HUES6 (cell line): ENCODE results near the gene SLC26A1.

Source experiments
- H3K27ac ChIP-seq: 2 replicates; pipeline ENCODE4 v1.7.0; 2013; ENCODE audit warnings: low read depth, mild to moderate bottlenecking, low read length, inconsistent platforms
- H3K27me3 ChIP-seq: 2 replicates; pipeline ENCODE4 v1.6.1; 2013; ENCODE audit warnings: low read length; ENCODE audit not compliant: control insufficient read depth, insufficient read depth
- H3K36me3 ChIP-seq: 2 replicates; pipeline ENCODE4 v1.6.1; 2013; ENCODE audit warnings: low read length; ENCODE audit not compliant: control insufficient read depth, insufficient read depth
- H3K4me1 ChIP-seq: 2 replicates; pipeline ENCODE4 v1.6.1; 2013; ENCODE audit warnings: low read length; ENCODE audit not compliant: control insufficient read depth, insufficient read depth
- H3K4me3 ChIP-seq: 2 replicates; pipeline ENCODE4 v1.5.1; 2013; ENCODE audit warnings: low read depth, low read length
- H3K9ac ChIP-seq: one replicate; pipeline ENCODE4 v1.6.1; 2013; ENCODE audit warnings: mild to moderate bottlenecking, low read length
- H3K9me3 ChIP-seq: 2 replicates; pipeline ENCODE4 v1.6.1; 2013; ENCODE audit warnings: low read depth, low read length; ENCODE audit not compliant: control insufficient read depth, insufficient read depth

SLC26A1 gene

GRCh38 chr4:993111-994029, at the start of gene SLC26A1:
SLC26A1 (minus strand) TSS chr4:993404; CDS start chr4:991703, 1,701 bp downstream.
- H3K36me3 ChIP-seq = no peaks in the 10 kb centered on the region
- H3K9ac ChIP-seq = no peak within 1 kb of the TSS
- H3K9me3 ChIP-seq = no peaks in the 10 kb centered on the region
- H3K4me1 ChIP-seq = peaks cover 8% of the 10 kb centered on the region
- no peak within 1 kb of the TSS for H3K4me3 ChIP-seq
- H3K27me3 ChIP-seq = peaks cover 37% of the 10 kb centered on the region
- H3K27ac ChIP-seq = no peak within 1 kb of the TSS

GRCh38 chr4:1042352-1043055, 49.3 kb upstream of the SLC26A1 start:
- Histone ChIP-seq H3K27me3 (peaks cover 26% of the 10 kb centered on the region), H3K4me1 (peaks cover 47% of the 10 kb centered on the region), H3K36me3 (no peaks in the 10 kb centered on the region), H3K9me3 (no peaks in the 10 kb centered on the region), H3K27ac (no peak overlapping the region), H3K4me3 (no peak overlapping the region), H3K9ac (no peak overlapping the region)

- peaks cover 22% of the 10 kb centered on the region for H3K27me3 ChIP-seq
- no peak overlapping the region for H3K4me3 ChIP-seq
- H3K9ac ChIP-seq = peak overlapping the region; percentile 22
- H3K9me3 ChIP-seq = no peaks in the 10 kb centered on the region
- H3K27ac ChIP-seq = no peak overlapping the region
- no peaks in the 10 kb centered on the region for H3K36me3 ChIP-seq
- peaks cover 50% of the 10 kb centered on the region for H3K4me1 ChIP-seq
These were observed 48.7 kb upstream of the SLC26A1 start for GRCh38 chr4:1041936-1042330.

- Histone ChIP-seq H3K4me3 (peak overlapping the region; percentile 21; the same call in 1 of the 2 replicates), H3K27ac (no peak overlapping the region), H3K9me3 (no peaks in the 10 kb centered on the region), H3K36me3 (no peaks in the 10 kb centered on the region), H3K4me1 (peaks cover 50% of the 10 kb centered on the region), H3K27me3 (peaks cover 19% of the 10 kb centered on the region), H3K9ac (peak overlapping the region; percentile 22)
These were observed 48.1 kb upstream of the SLC26A1 start for GRCh38 chr4:1041147-1041935.

GRCh38 chr4:1040344-1041146, 47.3 kb upstream of the SLC26A1 start:
- Histone ChIP-seq H3K4me1 (peaks cover 48% of the 10 kb centered on the region), H3K9me3 (no peaks in the 10 kb centered on the region), H3K4me3 (no peak overlapping the region), H3K27me3 (peaks cover 17% of the 10 kb centered on the region), H3K36me3 (no peaks in the 10 kb centered on the region), H3K27ac (no peak overlapping the region), H3K9ac (no peak overlapping the region)

GRCh38 chr4:1039493-1040343, 46.5 kb upstream of the SLC26A1 start:
- Histone ChIP-seq H3K27ac (no peak overlapping the region), H3K36me3 (no peaks in the 10 kb centered on the region), H3K4me1 (peaks cover 40% of the 10 kb centered on the region), H3K9ac (no peak overlapping the region), H3K9me3 (no peaks in the 10 kb centered on the region), H3K4me3 (no peak overlapping the region), H3K27me3 (peaks cover 9% of the 10 kb centered on the region)

- Histone ChIP-seq H3K9me3 (no peaks in the 10 kb centered on the region), H3K4me3 (no peak overlapping the region), H3K27me3 (peaks cover 2% of the 10 kb centered on the region), H3K27ac (no peak overlapping the region), H3K9ac (no peak overlapping the region), H3K36me3 (no peaks in the 10 kb centered on the region), H3K4me1 (peaks cover 33% of the 10 kb centered on the region)
These were observed 45.8 kb upstream of the SLC26A1 start for GRCh38 chr4:1038948-1039492.

- H3K27me3 ChIP-seq = no peaks in the 10 kb centered on the region; the same call in 1 of the 2 replicates
These were observed 44.0 kb upstream of the SLC26A1 start for GRCh38 chr4:1036976-1037810.

GRCh38 chr4:1036095-1036494, 42.9 kb upstream of the SLC26A1 start:
- Histone ChIP-seq H3K9ac (no peak overlapping the region), H3K27ac (no peak overlapping the region), H3K27me3 (no peaks in the 10 kb centered on the region; the same call in 1 of the 2 replicates), H3K9me3 (no peaks in the 10 kb centered on the region), H3K4me1 (peaks cover 15% of the 10 kb centered on the region), H3K4me3 (no peak overlapping the region), H3K36me3 (no peaks in the 10 kb centered on the region)

More at GRCh38 chr4:1036976-1037810, 44.0 kb upstream of the SLC26A1 start:
- Histone ChIP-seq H3K36me3 (no peaks in the 10 kb centered on the region), H3K9me3 (no peaks in the 10 kb centered on the region), H3K9ac (no peak overlapping the region), H3K4me1 (peaks cover 24% of the 10 kb centered on the region), H3K27ac (no peak overlapping the region), H3K4me3 (no peak overlapping the region)
